Gastrocnemius medialis (tissue), 4 donors: ENCODE results near the gene ATP2C2.

Experiments used
- CTCF ChIP-seq, 5 experiments: fragments of 450-650 bp in 3 of 5; fragments of 200-600 bp in 2 of 5; sonication (generic) in 2 of 5; IDR thresholded peaks in 4 of 5; conservative IDR thresholded peaks in 1 of 5; 1 replicate in 4 of 5; 2 replicates in 1 of 5; pipeline ENCODE4 v1.5.1; 2016 to 2019; ENCODE audit warnings: antibody characterized with exemption in 5 of 5, mild to moderate bottlenecking in 3 of 5, moderate library complexity in 3 of 5
- POLR2A ChIP-seq, 2 donors: fragments of 450-650 bp; IDR thresholded peaks; one replicate each; pipeline ENCODE4 v1.6.1; 2017; ENCODE audit warnings: antibody characterized with exemption in 2 of 2, mild to moderate bottlenecking in 2 of 2, moderate library complexity in 2 of 2

GRCh38 chr16:84413244-84414004 lies 45.1 kb downstream of the ATP2C2 start:
- TF ChIP-seq CTCF (IDR thresholded peaks at IDR 0.05 in 4 of 5, conservative IDR thresholded peaks at IDR 0.05 in 1 of 5): no peak
- no peak for TF ChIP-seq POLR2A (IDR thresholded peaks at IDR 0.05)
